HG02870 (cell line): ENCODE results near the gene COX8C.
"Not testable (repeated sequence)": the region's sequence is repeated elsewhere in the genome, so short reads cannot be mapped to it uniquely, and the experiment has no call there.

Source experiments
- ATAC-seq: cut with Tn5 transposase; IDR thresholded peaks from one replicate; pipeline ENCODE4 v1.9.1; 2021; ENCODE audit warnings: mild to moderate bottlenecking, moderate library complexity; ENCODE audit not compliant: unreplicated experiment

COX8C gene

DNA sequence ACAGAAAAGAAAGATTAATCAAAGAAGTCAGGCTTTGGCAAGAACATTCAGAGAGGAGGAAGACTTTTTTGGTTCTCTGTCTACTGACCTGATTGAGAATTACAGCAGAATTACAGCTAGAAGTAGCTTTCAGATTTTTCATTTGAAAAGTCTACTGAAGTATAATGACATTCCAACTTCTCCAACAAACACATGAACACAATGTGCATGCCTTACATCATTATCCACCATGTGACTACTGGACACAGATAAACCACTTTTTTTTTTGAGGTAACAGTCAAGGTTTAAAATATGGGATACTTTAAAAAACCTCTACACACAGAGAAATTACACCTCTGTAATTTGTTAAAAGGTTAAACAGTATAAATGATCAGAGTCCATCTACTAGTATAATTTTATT is 26.5 kb upstream of the COX8C start:
- ATAC-seq = no peak

DNA sequence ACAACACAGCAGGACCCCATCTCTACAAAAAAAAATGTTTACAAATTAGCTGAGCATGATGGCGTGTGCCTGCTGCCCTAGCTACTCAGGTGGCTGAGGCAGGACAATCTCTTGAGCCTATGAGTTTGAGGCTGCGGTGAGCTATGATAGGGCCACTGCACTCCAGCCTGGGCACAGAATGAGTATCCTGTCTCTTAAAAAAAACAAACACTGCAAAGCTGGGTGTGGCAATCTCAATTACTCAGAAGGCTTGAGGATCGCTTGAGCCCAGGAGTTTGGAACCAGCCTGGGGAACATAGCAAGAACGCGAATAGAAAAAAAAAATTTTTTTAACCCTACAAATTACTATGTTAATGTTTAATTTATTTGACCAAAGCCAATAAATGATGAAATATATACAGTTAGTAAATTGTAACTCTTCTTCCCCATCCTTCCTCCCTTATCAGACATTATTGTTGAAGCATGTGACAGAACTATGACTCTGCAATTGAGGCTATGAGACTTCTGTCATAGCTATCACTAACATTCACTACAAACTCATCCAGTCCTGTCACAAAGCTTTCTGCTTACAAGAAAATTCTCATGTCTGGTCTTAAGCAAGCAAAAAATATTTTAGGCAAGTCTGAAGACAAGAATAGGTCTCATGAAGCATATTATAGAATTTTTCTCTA is 23.9 kb upstream of the COX8C start:
- no peak for ATAC-seq

DNA sequence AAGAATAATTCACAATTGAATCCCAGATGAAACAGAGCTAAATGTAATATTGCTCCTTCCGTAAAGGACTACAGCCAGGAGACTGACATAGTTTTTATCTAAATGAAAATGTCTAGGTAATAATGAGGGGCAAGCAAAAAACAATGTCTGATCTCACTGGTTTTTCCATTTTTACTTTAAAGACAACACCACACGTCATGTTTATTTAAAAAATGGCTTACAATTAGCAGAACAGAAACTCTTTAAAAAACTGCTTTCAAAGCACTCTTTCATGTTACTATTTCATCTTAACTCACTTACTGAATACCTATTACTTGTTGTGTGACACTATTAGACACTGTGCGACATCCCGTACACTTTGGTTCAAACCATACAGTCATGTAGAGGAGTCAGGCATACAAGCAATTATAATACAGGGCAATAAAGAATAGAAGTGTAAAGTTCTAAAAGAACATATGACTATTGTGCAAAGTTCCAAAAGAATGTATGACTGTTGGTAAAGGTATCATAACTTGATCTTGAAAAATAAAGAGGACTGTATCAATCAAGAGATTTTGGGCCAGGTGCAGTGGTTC is 23.3 kb upstream of the COX8C start:
- ATAC-seq = no peak

DNA sequence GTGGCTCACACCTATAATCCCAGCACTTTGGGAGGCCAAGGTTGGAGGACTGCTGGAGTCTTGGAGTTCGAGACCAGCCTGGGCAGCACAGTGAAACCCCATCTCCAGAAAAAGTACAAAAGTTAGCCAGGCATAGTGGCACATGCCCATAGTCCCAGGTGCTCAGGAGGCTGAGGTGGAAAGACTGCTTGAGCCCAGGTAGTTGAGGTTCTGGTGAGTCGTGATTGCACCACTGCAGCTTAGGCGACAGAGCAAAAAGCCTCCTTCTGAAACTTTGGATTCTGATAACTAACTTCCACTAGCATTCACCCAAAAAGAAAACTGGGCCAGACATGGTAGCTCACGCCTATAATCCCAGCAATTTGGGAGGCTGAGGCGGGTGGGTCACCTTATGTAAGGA is 20.8 kb upstream of the COX8C start:
- no peak for ATAC-seq

DNA sequence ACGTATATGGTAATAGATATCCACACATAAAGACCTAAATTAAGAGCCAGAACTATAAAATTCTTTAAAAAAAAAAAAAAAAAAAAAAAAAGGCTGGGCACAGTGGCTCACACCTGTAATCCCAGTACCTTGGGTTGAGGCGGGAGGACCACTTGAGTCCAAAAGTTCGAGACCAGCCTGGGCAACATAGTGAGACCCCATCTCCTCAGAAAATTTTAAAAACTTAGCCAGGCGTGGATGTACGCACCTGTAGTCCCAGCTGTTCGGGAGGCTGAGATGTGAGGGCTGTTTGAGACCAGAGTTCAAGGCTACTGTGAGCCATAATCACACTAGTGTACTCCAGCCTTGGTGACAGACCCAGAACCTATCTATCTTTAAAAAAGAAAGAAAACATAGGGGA is 18.4 kb upstream of the COX8C start:
- no peak for ATAC-seq

DNA sequence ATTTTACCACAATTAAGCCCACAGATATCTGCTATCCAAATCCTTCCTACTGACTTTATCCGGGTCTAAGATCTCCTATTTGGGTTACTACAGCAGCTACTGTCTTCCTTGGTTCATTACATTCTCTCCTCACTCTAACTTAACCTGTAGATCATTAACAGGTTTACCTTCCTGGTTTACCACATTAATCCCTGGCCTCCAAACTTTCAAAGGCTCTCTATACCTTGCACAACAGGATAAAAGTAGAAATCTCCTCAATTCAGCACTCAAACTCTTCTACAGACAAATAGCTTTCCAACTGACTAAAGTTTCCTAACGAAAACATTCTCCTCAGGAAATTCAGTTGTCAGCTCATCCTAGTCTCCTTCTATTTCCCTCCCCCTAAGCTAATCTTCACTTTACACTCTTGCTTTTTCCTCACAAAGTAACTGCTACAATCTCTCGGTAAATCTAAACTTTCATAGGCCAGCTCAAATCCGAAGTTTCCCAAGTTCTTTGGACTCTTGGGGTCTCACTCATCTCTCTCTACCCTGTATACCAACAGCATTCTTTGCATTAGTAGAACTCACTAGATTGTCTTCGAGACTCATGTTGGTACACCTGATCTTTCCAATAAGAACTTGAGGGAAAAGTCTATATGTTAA is 16.9 kb upstream of the COX8C start:
- no peak for ATAC-seq

DNA sequence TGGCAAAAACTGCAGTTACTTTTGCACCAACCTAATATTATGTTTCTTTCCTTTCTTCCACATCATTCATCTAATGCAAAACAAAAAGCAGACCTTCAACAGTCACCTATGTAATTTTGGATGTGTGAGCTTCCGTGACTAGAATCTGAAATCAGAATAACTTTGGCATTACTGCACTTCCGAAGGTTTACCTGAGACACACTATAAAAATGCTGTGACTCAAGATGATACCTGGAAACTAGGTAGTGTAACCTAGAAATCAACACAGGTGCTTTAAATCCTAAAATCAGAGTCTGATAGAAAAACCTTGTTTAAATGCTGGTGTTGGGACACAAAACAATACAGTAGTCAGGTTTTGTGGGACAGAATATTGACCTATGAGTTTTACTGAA is 16.4 kb upstream of the COX8C start:
- ATAC-seq = no peak

DNA sequence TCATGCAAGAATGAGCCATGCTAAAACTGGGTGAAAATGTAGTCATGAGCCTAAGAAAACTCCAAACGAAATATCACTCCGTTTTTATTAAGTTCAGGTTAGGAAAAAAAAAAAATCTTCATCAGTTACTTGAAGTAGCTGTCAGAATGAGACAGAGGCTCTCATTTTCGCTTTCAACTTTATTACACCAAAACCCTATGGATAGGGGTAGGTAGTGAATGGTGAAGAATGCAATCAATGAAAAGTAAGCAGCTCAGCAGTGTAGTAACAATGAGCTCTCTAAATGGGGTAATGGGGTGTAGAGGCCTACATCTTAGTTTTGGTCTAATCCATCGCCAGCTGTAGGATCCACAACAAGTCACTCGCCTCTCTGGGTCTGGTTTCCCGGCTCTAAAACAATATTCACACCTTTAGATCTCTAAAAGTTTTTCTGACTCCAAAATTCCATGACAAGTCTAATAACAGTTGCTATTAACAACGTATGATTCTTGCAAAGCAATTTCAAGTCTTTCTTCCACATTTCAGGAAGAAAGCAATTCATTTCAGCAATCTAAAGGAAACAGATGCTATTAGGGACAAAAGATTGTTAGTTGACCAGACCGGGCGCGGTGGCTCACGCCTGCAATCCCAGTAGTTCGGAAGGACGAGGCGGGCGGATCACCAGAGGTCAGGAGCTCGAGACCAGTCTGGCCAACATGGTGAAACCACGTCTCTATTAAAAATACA is 15.8 kb upstream of the COX8C start:
- no peak for ATAC-seq

DNA sequence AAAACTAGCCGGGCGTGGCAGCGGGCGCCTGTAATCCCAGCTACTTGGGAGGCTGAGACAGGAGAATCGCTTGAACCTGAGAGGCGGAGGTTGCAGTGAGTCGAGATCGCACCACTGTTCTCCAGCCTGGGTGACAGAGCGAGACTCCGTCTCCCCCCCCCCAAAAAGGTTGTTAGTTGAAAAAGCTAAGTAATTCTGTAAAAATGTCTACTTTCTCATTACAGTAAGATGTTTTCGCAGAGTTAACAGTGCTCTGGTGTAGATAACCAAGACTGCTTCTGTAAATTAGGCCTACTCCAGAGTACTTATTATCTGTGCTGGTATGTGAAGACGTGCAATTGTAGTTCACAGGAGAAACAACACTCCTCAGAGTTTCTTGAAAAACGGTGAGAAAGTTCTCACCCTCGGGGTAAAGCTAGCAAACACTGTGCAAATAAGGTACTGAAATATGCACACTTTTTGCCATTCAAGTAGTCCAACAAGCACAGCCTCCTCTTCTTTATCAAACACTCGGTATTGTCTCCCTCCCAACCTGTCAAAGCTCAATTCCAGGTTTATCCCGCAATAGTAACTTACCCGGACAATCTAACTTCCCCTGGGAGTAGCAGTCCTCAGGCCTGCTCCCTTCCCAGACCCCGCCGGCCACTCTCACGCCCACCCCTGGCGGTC is 15.1 kb upstream of the COX8C start:
- peak; percentile 1 for ATAC-seq

DNA sequence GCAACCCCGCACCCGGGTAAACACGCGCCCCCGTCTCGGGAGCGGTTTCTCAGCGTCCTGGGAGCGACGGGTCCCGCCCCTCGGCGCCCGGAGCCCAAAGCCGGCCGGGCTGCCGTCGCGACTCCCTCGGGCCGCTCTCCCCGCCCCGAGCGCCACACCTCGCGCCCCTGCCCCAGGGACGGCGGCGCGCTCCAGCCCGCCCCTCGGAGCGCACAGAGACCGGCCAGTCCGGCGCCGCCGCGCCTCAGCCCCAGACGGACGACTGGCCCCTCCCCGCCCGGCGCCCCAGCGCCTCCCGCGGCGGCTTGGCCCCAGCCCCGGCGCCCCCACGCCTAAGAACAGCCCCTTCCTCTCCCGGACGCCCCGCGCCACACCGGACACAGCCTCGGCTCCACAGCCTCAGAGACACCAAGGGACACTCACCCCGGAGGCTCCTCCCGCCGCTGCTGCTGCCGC is 14.6 kb upstream of the COX8C start:
- peak; percentile 58 for ATAC-seq

DNA sequence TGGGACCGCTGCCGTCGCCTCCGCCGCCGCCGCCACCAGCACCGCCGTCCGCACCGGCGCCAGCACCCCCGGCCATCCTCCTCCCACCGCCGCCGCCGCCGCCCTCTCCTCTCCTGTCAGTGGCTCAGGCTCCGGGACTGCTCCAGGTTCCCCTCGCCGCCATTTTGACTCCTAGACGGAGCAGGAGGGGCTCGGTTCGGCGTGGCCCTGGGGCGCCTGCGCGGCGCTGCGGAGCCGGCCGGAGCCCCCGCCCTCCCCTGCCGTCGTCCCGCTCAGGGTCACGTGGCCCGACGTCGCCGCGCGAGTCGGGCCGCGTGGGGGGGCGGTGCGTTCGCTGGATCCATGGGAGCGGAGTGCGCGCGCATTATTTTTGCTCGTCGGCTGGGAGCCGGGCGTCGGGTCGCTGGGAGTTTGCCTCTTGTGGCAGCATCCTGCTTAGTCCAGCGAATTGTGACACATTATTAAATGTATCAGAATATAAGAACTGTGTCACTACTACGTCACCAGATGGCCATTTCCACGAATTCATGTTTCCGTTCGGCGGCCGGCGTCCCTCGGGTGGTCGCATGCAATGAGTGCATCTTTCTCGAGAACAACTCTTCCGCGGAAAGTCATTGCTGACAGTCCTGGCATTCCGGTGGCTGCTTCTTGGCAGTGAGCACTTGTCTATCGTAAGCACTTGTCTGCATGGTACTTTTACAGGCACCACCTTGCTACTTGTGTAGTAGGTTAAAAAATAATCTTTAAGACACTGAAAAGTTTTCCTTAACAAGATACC is 13.9 kb upstream of the COX8C start, which contains the start of gene BTBD7:
TSS of gene BTBD7 (minus strand) at position 184 of the 778 bp plus-strand sequence. CDS start 36,985 bp downstream, outside the sequence.
- ATAC-seq = peak; percentile 74

DNA sequence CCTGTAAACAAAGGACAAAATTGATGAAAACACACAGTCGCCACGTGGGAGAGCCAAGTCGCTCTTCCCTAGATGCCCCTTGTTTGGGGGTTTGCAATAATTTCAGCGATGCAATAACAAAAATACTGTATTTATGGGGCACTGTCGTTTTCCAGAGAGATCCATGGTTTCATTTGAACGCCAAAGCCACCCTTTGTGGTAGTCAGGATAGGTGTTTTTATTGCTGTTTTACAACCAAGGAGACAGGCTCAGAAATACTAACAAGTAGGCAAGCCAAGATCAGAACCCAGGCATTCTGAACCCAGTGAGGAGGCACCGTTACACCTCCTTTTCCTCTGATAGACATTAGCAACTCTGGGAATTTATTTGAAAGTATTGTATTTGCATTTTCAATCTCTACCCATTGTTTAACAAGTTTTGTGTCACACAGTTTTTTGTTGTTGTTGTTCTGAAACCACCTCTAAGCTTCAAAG is 13.3 kb upstream of the COX8C start:
- no peak for ATAC-seq

DNA sequence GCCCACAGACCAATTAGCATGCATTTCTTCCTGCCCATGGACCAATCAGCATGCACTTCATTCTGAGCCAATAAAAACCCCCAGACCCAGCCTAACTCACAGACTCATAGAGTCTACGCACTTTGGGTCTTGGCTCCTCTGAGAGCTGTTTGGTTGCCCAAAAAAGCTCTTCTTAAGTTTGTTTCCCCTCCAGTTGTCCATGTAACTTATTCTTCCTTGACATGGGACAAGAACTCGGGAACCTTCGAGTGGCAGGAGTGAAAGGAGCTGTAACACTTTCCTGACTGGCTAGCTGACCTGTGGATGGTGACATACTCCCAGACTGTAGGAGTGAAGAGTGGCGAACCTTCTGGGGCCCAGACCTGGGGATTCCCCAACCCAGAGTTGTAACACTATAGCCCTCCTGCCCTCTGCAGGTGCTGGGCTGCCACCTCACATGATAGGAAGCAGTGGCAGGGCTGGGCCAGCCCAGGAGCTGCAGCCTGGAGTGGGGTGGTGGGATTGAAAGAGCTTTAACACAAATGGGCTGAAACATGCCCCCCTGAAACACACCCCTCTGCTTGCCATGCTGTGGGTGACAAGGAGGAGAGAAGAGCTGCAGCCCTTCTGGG is 9.7 kb upstream of the COX8C start:
- no peak for ATAC-seq

DNA sequence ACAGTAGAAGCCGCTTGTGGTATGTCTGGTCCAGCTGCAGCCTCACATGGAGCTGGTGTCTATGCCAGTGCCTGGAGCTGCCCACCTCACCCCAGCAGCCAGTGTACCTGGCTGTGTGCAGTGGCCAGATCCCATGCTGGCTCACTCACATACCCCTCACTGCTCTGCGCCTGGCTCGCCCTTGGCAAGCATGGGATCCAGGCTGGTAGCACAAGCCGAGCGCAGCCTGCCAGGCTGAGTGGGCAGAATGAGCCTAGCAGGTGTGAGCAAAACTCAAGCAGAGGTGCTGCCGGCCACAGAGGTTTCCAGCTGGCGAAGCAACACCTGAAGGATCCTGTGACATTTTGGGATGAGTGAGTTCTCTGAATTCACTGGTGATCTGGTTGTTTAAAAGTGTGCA is 9.1 kb upstream of the COX8C start:
- no peak for ATAC-seq

DNA sequence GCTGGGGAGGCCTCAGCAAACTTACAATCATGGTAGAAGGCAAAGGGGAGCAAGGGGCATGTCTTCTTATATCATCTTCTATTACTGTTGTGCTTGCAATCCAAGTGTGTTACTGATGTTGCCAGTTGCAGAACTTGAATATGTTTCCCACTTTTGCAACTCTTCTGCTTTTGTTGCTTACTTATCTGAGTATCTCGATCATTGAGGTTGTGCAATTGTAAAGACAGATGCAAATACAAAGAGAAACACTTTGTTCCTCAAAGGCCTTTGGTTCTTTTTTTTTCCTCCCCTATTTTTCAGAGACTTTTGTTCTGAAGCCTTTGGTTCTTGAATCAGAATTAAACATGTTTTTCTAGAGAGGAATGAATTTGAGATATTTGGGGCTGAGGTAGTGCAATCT is 3.7 kb upstream of the COX8C start:
- ATAC-seq = no peak

DNA sequence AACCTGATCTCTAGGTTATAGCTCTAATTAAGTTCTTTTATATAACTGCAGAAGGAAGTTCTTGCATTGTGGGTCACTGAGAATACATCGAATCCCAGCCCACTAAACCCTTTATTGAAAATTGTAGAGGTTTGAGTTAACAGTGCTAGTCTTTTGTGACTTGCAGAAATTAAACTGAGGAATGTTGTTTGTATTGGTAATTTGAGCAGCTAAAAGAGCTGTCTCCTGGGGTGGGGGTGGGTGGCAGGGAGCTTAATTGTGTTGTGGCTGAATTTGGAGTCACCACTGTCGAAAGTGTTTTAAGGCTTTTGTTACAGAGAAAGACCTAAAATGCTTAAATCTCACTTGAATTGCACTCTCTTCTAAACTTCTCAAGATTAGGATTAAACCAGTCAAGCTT is 3.2 kb upstream of the COX8C start:
- ATAC-seq = no peak

DNA sequence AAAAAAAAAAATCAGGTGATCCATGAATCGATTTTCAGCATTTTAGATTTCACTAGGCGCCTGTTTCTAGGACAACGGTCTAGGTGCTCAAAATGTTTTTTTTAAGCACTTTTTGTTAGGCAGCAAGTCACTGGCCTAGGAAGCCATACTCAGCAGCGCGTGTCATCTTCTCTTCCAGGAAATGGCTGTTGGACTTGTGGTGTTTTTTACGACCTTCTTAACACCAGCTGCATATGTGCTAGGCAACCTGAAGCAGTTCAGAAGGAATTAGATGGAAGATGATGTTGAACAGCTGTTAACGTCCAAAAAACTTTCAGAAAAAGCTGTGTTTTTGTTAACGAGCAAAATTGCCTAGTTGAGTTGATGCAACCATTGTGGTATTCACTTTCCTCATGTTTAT is 868 bp downstream of the COX8C start:
- ATAC-seq = no peak

DNA sequence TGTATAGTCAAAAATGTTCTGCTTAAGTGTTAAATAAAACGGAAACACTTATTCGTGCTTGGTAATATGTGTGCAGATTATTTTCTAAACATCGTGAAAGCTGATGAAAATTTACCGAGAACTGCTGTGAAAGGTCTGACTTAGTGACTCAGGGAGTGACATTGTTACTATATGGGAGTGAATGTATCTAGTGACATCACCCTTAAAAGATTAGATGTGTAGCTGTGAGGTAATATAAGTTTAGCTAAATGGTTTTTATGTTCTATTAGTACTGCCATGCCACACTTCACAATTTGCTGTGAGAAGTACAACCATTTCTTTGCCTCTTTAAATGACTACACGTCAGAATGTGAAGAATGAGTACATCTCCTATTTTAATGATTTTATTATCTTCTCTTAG is 1.3 kb downstream of the COX8C start:
- no peak for ATAC-seq

DNA sequence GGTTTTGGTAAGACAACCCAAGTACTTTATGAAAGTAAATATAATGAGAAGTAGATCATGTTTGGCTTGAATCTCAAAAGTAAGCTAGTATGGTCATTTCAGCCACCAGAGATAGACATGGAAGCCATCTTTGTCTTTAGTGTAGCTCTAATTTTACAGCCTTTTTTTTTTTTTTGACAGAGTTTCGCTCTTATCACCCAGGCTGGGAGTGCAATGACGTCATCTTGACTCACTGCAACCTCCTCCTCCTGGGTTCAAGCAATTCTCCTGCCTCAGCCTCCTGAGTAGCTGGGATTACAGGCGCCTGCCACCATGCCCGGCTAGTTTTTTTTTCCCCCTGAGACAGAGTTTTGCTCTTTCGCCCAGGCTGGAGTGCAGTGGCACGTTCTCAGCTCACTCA is 7.9 kb downstream of the COX8C start:
- ATAC-seq = not testable (repeated sequence)
